ENCODE data around the gene WDR55.

GRCh38 chr5:140632366-140633020, 32.2 kb upstream of the WDR55 start:
- TF ChIP-seq SUZ12 (IDR thresholded peaks at IDR 0.05) (no peak), FOXK2 (IDR thresholded peaks at IDR 0.05) (no peak), ZNF384 (IDR thresholded peaks at IDR 0.05) (no peak), L3MBTL2 (conservative IDR thresholded peaks at IDR 0.05) (no peak), SP1 (IDR thresholded peaks at IDR 0.05) (no peak), BHLHE40 (IDR thresholded peaks at IDR 0.05; ENCODE audit: borderline replicate concordance) (no peak), ELF4 (IDR thresholded peaks at IDR 0.05) (no peak), FOXM1 (IDR thresholded peaks at IDR 0.05; ENCODE audit: borderline replicate concordance) (no peak), TARDBP (IDR thresholded peaks at IDR 0.05) (no peak), CTBP1 (IDR thresholded peaks at IDR 0.05; ENCODE audit: borderline replicate concordance) (no peak), NFRKB (IDR thresholded peaks at IDR 0.05) (no peak), ARNT (IDR thresholded peaks at IDR 0.05) (no peak), LEF1 (IDR thresholded peaks at IDR 0.05; ENCODE audit: borderline replicate concordance) (no peak), FOXA1 (IDR thresholded peaks at IDR 0.05) (no peak)

Measured in HEK293T (cell line).